NB4 (cell line): ENCODE measurements around the gene SHCBP1.

ENCODE experiments used
- DNase-seq: peaks from one replicate; pipeline ENCODE4 v3.0.0; 2010; ENCODE audit warnings: low read depth
- H3K4me3 ChIP-seq: one replicate; pipeline ENCODE4 v1.5.1; 2011; ENCODE audit warnings: mild to moderate bottlenecking, low read depth, low read length, moderate library complexity
- CTCF ChIP-seq: IDR thresholded peaks from one replicate; pipeline ENCODE4 v1.5.1; 2012; ENCODE audit warnings: low read depth, low read length
- MAX ChIP-seq: IDR thresholded peaks from 2 replicates; pipeline ENCODE4 v1.6.1; 2011; ENCODE audit warnings: low read depth, low read length
- MYC ChIP-seq: IDR thresholded peaks from 2 replicates; pipeline ENCODE4 v1.6.1; 2011; ENCODE audit warnings: low read depth, low read length
- POLR2A ChIP-seq: IDR thresholded peaks from 2 replicates; pipeline ENCODE4 v1.6.1; 2011; ENCODE audit warnings: mild to moderate bottlenecking; ENCODE audit not compliant: insufficient read length; ENCODE audit errors: extremely low read depth

Gene SHCBP1

GRCh38 chr16:46586011-46586577 is 35.1 kb downstream of the SHCBP1 start:
- no peak for DNase-seq
- H3K4me3 ChIP-seq: no peak overlapping the region
- TF ChIP-seq CTCF (no peak), MYC (no peak), POLR2A (no peak), MAX (no peak)

GRCh38 chr16:46583036-46583435 is 38.1 kb downstream of the SHCBP1 start:
- H3K4me3 ChIP-seq: no peak overlapping the region
- DNase-seq: no peak
- TF ChIP-seq CTCF: no peak
- TF ChIP-seq MAX: no peak
- no peak for TF ChIP-seq MYC
- no peak for TF ChIP-seq POLR2A

GRCh38 chr16:46582313-46582712 is 38.9 kb downstream of the SHCBP1 start:
- no peak for TF ChIP-seq MYC
- no peak for TF ChIP-seq MAX
- TF ChIP-seq CTCF: no peak
- TF ChIP-seq POLR2A: no peak

GRCh38 chr16:46577988-46578579 is 43.1 kb downstream of the SHCBP1 start:
- TF ChIP-seq POLR2A: no peak
- TF ChIP-seq MYC: no peak
- TF ChIP-seq MAX: no peak
- TF ChIP-seq CTCF: no peak
- no peak for DNase-seq
- H3K4me3 ChIP-seq: no peak overlapping the region

More at GRCh38 chr16:46582313-46582712, 38.9 kb downstream of the SHCBP1 start:
- DNase-seq: peak; percentile 30
- H3K4me3 ChIP-seq: no peak overlapping the region

- TF ChIP-seq POLR2A: no peak
- TF ChIP-seq MYC: no peak
- no peak for TF ChIP-seq MAX
- TF ChIP-seq CTCF: no peak
- H3K4me3 ChIP-seq: no peak overlapping the region
- DNase-seq: no peak
These were observed 47.4 kb downstream of the SHCBP1 start for GRCh38 chr16:46573834-46574159.
